Calu3 (cell line): ENCODE results near the gene H6PD. TPM values are rescaled to one million over a fixed set of nuclear protein-coding genes. Genes with fewer than 3 reads are reported as not detected.
A peak's percentile ranks its signal among the peaks of the same experiment; 100 is the strongest.

Experiments used
- BruUV-seq: library from RNA; stranded (reverse); fragments of 400-500 nt; replicated peaks from 2 replicates; lab custom pipeline; 2021; lab: Mats Ljungman, UMichigan
- CTCF ChIA-PET: fragments of 300-600 bp; sonication (Branson Sonifier 250); formaldehyde crosslinking; loops from one replicate; lab custom pipeline; 2022; ENCODE audit warnings: antibody characterized with exemption; lab: Charles Lee
- DNase-seq: peaks from one replicate; pipeline ENCODE4 v3.0.0; 2022
- H3K27ac Mint-ChIP-seq: one replicate; pipeline ENCODE4 v1.8.0; 2022; ENCODE audit warnings: mixed read lengths; ENCODE audit not compliant: unreplicated experiment
- H3K27me3 Mint-ChIP-seq: one replicate; pipeline ENCODE4 v1.8.0; 2022; ENCODE audit warnings: mixed read lengths; ENCODE audit not compliant: unreplicated experiment
- H3K36me3 Mint-ChIP-seq: one replicate; pipeline ENCODE4 v1.8.0; 2022; ENCODE audit warnings: mild to moderate bottlenecking, moderate library complexity, mixed read lengths; ENCODE audit not compliant: insufficient read depth, unreplicated experiment
- H3K4me1 Mint-ChIP-seq: one replicate; pipeline ENCODE4 v1.8.0; 2022; ENCODE audit warnings: mild to moderate bottlenecking, low read depth, mixed read lengths; ENCODE audit not compliant: unreplicated experiment
- H3K4me3 Mint-ChIP-seq: one replicate; pipeline ENCODE4 v1.8.0; 2022; ENCODE audit warnings: mild to moderate bottlenecking, low read depth, moderate library complexity, mixed read lengths; ENCODE audit not compliant: unreplicated experiment
- H3K9me3 Mint-ChIP-seq: one replicate; pipeline ENCODE4 v1.8.0; 2022; ENCODE audit warnings: low read depth, mixed read lengths; ENCODE audit not compliant: unreplicated experiment
- intact Hi-C: fragments of 100-400 bp; cut with micrococcal nuclease; formaldehyde crosslinking; loops from one replicate; pipeline ENCODE4 v1.10.0; 2022; ENCODE audit not compliant: unreplicated experiment
- total RNA-seq: library from RNA; stranded (reverse); gene quantifications from 2 replicates; pipeline ENCODE4 v1.2.3, GENCODE V29; 2022
- TF ChIP-seq, protein P1 (sequence below): fragments of 200-600 bp; IDR thresholded peaks from one replicate; pipeline ENCODE4 v1.8.0; 2022; ENCODE audit warnings: antibody characterized with exemption; ENCODE audit not compliant: unreplicated experiment

H6PD gene
- total RNA-seq, 1 experiment from 2014 or later = 18.0 TPM

DNA sequence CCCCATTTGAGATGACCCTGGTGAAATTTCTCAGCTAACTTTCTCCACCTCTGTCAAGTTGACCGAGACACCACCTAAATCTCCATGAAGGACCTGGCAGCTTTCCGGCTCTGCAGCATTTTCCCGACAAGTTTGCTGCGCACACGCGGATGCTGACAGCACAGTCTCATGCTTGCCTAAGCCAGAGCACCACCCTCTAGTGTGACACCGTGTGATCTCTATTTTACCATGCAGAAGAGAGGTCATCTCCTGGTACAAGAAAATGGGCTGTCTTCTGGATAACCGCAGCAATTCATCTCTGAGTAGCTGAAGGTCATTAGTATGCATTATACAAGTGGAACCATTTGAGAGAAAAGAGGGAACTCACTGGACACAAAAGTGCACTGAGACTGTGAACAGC, 38.9 kb upstream of the H6PD start:
- Mint-ChIP-seq H3K36me3 (no peaks in the 10 kb centered on the region), H3K9me3 (no peaks in the 10 kb centered on the region), H3K4me1 (peaks cover 18% of the 10 kb centered on the region), H3K27me3 (peaks cover 41% of the 10 kb centered on the region), H3K4me3 (no peak overlapping the region), H3K27ac (no peak overlapping the region)
- TF ChIP-seq, protein P1, sequence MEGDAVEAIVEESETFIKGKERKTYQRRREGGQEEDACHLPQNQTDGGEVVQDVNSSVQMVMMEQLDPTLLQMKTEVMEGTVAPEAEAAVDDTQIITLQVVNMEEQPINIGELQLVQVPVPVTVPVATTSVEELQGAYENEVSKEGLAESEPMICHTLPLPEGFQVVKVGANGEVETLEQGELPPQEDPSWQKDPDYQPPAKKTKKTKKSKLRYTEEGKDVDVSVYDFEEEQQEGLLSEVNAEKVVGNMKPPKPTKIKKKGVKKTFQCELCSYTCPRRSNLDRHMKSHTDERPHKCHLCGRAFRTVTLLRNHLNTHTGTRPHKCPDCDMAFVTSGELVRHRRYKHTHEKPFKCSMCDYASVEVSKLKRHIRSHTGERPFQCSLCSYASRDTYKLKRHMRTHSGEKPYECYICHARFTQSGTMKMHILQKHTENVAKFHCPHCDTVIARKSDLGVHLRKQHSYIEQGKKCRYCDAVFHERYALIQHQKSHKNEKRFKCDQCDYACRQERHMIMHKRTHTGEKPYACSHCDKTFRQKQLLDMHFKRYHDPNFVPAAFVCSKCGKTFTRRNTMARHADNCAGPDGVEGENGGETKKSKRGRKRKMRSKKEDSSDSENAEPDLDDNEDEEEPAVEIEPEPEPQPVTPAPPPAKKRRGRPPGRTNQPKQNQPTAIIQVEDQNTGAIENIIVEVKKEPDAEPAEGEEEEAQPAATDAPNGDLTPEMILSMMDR = no peak
- intact Hi-C loops = loop anchor here (1.0 kb wide), 2 partner anchors 53 to 84 kb away; no protein-coding TSS in a partner anchor
- CTCF ChIA-PET = interaction anchor here (0.6 kb wide), 1 partner anchor 43 kb away, joined by 3 read pairs; no protein-coding TSS in a partner anchor
- no peak for DNase-seq
- no TSS peak for BruUV-seq

DNA sequence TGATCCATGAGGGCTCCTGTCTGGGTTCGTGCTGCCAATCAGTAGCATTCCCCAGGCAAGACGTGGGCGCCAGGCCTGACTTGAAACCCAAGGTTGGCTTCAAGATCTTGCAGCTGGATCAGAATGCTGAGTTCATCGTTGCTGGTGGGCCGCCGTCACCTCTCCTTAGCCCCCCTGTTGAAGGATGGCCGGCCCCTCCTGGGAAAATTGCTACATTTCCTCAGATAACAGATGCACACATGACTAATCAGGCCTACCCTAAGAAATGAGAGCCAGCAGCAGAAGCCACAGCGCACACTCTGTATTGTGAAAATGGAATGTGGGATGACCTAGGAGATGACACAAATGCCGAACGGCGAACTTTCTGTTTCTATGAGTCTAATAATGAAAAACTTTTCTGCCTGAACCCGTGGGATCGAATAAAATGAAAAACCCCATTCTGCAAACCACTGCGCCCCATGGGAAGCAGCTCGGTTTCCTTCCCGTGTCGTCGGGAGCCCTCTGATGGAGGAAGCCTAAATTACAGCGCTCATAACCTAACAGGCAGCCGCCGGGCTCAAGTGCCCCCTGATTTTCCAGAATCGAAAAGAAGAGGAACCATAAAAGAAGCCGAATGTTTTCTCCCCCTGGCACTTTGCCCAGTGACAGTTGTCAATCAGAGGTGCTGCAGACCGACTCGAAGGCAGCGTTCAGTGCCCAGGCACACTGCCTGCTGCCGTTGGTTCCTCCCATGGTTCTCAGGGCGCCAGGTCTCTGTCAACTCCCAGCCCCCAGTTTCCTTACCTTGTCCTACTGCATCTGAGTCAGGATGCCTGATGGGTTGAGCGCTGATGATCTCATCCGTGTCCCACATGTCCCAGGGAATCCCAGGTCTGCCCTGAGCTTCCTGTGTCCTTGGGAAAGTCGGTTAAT, 38.2 kb upstream of the H6PD start:
- DNase-seq = peak; percentile 61
- Mint-ChIP-seq H3K9me3 (no peaks in the 10 kb centered on the region), H3K4me1 (peaks cover 24% of the 10 kb centered on the region), H3K36me3 (no peaks in the 10 kb centered on the region), H3K27ac (no peak overlapping the region), H3K4me3 (no peak overlapping the region), H3K27me3 (peaks cover 48% of the 10 kb centered on the region)
- CTCF ChIA-PET = interaction anchor here (0.5 to 1.5 kb wide), 4 partner anchors 33 to 462 kb away, joined by 4 to 6 read pairs (median 6); no protein-coding TSS in a partner anchor
- no TSS peak for BruUV-seq
- TF ChIP-seq, protein P1 = peak; percentile 72
- intact Hi-C loops = loop anchor here (1.0 kb wide), 2 partner anchors 54 to 85 kb away; no protein-coding TSS in a partner anchor

DNA sequence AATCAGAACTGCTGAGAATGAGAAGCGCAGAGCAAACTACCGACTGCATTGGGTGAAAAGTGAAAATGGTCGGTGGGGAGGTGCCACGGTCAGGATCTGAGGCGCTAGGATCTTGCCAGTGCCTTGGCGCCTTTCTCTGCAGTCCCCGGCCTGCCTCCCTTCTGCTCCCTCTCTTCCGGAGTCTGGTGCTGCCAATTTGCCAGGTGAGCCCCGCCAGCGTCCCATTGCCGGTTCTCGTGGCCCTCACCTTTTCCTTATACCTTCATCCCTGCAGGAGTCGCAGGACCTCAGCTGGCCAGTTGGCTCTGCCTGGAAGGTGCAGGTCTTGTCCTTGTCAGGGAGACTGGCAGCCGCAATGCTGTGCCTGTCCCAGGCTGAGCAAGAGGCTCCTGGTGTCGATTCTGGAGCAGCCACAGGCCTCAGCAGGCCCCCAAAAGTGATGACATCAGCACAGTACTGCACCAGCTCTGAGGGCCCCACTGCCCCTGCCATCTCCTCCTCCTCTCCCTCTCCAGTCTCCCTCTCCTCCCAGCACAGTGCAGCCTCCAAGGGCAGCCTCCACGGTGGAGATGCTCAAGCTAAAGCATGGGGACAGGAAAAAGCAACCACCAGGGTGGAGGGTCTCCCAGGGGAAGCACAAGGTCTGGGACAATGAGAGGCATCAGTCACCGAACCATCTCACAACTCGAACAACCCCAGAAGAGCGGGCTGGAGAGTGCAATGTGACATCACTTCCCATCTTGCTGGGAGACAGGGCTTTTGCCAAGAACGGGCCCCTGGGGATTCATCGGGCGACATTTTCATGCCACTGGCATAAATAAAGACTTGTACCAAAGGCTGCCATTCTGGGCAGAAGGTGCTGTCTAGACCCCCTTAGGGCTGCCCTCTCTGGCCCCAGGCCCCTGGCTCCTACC, 37.1 kb upstream of the H6PD start:
- TF ChIP-seq, protein P1 = no peak
- CTCF ChIA-PET = interaction anchor here (0.8 to 1.5 kb wide), 3 partner anchors 56 to 87 kb away, joined by 6 to 8 read pairs (median 6); no protein-coding TSS in a partner anchor
- Mint-ChIP-seq H3K27ac (no peak overlapping the region), H3K27me3 (peaks cover 59% of the 10 kb centered on the region), H3K9me3 (no peaks in the 10 kb centered on the region), H3K4me3 (no peak overlapping the region), H3K4me1 (peaks cover 26% of the 10 kb centered on the region), H3K36me3 (no peaks in the 10 kb centered on the region)
- no peak for DNase-seq
- intact Hi-C loops = no loop called here
- BruUV-seq = no TSS peak
